ENCODE results near the gene ESYT3.

Gene ESYT3, protein sequence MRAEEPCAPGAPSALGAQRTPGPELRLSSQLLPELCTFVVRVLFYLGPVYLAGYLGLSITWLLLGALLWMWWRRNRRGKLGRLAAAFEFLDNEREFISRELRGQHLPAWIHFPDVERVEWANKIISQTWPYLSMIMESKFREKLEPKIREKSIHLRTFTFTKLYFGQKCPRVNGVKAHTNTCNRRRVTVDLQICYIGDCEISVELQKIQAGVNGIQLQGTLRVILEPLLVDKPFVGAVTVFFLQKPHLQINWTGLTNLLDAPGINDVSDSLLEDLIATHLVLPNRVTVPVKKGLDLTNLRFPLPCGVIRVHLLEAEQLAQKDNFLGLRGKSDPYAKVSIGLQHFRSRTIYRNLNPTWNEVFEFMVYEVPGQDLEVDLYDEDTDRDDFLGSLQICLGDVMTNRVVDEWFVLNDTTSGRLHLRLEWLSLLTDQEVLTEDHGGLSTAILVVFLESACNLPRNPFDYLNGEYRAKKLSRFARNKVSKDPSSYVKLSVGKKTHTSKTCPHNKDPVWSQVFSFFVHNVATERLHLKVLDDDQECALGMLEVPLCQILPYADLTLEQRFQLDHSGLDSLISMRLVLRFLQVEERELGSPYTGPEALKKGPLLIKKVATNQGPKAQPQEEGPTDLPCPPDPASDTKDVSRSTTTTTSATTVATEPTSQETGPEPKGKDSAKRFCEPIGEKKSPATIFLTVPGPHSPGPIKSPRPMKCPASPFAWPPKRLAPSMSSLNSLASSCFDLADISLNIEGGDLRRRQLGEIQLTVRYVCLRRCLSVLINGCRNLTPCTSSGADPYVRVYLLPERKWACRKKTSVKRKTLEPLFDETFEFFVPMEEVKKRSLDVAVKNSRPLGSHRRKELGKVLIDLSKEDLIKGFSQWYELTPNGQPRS

DNA sequence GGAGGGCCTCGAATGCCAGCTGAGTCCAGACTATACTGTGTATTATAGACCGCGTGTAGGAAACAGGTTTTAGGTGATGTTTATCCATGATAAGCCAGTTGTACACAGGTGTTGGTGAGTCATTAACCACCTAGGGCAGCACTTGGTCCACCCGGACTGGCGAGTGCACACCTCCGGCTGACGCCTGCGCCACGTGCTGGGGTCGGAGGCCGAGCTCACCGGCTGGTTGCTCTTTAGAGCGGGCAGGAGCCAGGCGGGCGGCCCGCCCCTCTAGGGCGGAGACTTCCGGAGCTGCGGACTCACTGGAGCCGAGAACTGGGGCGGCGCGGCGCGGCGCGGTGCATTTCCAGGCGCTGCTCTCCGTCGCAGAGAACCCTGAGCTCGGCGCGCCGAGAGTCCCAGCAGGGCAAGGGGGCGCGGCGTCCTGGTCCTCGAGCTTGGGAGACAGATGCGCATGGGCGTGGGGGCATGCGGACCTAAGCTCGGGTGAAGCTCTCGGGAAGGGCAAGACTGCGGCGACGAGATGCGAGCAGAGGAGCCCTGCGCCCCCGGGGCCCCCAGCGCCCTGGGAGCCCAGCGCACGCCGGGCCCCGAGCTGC is at the start of gene ESYT3:
Gene ESYT3 (plus strand): TSS at position 341 of the 599 bp plus-strand sequence. CDS start 183 bp downstream, at position 524.
- no peak for DNase-seq

GRCh38 chr3:138384976-138385375 is 49.4 kb upstream of the ESYT3 start:
- no peak for DNase-seq

DNA sequence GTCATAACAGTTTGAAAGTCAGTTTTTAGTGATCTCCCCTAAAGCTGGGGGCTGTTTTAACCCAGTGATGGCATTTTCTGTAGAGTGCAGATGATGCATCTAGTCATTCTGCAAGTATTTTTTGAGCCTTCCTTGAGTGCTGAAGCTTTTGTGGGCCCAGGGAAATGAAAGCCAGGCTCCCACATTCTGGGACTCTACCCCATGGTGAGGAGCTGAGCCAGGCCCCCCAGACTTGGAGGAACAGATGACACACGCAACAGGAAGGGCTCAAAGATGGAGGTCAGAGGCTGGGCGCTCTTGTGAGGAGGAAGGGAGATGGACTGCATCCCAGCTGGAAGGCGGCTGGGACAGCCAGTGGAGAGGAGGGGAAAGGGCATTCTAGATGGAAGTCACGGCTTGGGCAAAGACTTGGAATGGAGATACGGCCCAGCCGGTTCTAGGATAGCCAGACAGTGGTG is 45.2 kb upstream of the ESYT3 start:
- DNase-seq: no peak

GRCh38 chr3:138389841-138390581 is 44.4 kb upstream of the ESYT3 start:
- DNase-seq: no peak

DNA sequence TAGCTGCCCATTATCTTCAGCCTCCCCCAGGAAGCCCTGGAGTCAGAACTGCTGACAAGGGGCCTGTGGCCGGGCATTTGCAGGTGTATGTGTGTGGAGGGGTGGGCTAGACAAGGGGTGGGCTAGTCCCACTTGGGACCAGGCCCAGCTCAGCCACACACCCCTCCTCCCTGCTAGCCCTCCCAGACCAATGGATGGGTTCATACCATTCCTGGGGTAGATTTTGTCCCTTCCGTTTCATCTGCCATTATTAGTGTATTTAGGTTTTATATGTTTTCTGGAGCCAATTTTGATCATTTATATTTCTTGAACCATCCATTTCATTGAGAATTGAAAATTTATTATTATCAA is 43.9 kb upstream of the ESYT3 start:
- DNase-seq: no peak

GRCh38 chr3:138394156-138394555 is 40.3 kb upstream of the ESYT3 start:
- DNase-seq: no peak

- no peak for DNase-seq
Measured at GRCh38 chr3:138394686-138395085, 39.7 kb upstream of the ESYT3 start.

- DNase-seq: no peak
Measured at GRCh38 chr3:138395865-138396751, 38.3 kb upstream of the ESYT3 start.

GRCh38 chr3:138396752-138397410 is 37.5 kb upstream of the ESYT3 start:
- DNase-seq: no peak

DNA sequence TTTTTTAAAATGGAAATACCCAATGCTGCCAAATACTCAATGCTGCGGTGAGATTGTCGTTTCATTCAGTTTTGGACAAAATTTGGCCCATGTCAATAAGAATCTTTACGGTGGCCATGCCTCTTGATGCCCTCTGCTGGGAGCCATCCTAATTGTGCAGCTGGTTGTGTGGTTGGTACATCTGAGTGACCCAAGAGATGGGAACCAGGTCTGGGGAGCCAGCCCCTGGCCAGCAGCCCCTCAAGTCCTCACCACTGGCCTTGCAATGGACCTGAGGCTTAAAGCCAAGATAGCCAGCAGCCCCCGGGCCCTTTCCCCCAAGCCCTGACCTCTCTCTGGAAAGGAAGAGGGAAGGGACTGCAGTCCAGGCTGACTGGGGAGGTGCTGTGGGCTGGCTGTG is 36.4 kb upstream of the ESYT3 start:
- no peak for DNase-seq

GRCh38 chr3:138398791-138399575 is 35.4 kb upstream of the ESYT3 start:
- DNase-seq: no peak

DNA sequence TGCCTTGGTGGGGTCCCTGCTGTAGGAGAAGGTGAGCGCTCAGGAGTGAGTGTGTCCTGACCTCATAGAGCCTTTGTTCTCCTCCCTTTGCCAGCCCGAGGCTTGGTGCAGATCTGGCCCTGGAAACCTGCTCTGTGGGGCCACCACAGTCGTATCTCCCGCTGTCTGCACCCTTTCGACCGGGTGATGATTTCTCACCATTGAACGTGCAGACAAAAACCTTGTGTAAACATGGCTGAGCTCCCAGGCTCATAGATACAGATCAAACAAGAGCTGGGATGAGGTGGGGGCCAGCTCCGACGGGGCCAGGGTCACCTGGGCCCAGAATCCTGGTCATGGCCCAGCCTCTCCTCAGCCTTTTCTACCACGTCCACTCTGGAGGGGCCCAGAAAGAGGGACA is 34.6 kb upstream of the ESYT3 start:
- DNase-seq: no peak

- DNase-seq: no peak
Measured at GRCh38 chr3:138400651-138401070, 33.8 kb upstream of the ESYT3 start.

GRCh38 chr3:138401834-138402233 is 32.6 kb upstream of the ESYT3 start:
- no peak for DNase-seq

DNA sequence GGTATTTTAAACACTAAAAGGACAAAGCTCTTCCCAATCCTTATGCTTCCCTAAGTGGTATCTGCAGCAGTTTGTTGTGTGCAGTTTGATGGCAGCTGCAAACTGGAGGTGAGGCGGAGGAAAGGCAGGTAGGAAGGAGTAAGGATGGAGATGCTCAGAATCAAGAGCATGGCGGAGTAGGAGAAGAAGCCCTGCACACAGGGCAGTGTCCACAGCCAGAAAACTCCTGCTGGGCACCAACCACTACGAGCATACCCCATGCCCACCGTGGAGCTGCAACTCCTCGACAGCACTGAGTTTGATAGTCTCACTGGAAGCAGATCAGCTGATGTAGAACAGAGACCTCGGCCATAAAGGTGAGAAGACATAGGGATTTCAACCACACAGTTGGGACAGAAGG is 30.3 kb upstream of the ESYT3 start:
- DNase-seq: no peak

GRCh38 chr3:138405001-138405400 is 29.4 kb upstream of the ESYT3 start:
- DNase-seq: no peak

- no peak for DNase-seq
Measured at GRCh38 chr3:138405486-138405885, 28.9 kb upstream of the ESYT3 start.

DNA sequence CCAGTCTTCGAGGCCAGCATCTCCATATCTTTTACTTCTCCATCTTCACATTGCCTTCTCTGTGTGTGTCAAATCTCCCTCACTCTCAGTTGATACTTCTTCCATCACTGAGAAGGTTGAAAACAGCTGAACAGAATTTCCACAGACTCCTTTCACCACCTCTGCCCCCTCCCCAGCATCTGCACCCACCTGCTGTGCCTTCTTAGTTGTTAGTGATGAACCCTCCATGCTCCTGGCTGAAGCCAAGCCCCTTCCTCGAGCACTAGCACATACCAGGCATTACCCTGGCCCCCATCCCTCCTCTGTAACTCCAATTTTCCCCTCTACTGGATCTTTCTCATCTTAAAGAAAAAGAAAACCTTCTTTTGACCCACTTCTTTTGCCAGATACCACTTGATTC is 27.8 kb upstream of the ESYT3 start:
- no peak for DNase-seq

DNA sequence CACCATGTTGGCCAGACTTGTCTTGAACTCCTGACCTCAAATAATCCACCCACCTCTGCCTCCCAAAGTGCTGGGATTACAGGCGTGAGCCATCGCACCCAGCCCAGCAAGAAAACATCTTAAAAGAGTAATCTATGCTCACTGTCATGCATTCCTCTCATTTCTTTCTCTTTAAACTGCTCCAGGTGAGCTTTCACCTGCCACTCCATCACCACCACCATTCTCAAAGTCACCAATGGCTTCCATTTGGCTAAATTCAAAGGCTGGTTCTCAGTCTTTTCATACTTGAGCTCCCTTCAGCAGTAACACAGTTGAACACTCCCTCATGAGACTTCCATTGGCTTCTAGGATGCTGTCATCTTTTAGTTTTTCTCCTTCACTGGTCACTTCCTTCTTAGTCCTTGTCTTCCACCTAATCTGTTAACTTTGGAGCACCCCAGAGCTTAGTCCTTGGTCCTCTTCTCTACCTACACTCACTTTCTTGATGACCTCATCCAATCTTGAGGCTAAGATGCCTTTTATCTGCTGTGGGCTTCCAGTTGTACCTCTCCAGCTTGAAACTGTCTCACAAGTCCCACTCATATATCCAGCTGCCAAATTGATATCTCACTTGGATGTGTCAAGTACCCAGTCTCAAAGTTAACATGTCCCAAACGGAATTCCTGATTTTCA is 27.0 kb upstream of the ESYT3 start:
- no peak for DNase-seq

Measured in cortex of kidney (tissue), 1 donor.